T47D (cell line): ENCODE measurements around the gene STXBP3.
A peak's percentile ranks its signal among the peaks of the same experiment; 100 is the strongest.

ENCODE experiments used
- DNase-seq, 2 experiments: peaks; one replicate each; pipeline versions ENCODE4 v3.0.0 to v3.0.0-alpha.2; 2011 to 2012; ENCODE audit warnings: low read depth in 1 of 2, low spot score in 1 of 2
- JUND ChIP-seq: IDR thresholded peaks from 2 replicates; pipeline ENCODE4 v1.6.1; 2012; ENCODE audit warnings: low read depth
- in situ Hi-C: cut with HindIII; loops from 2 replicates; pipeline ENCODE4 v1.10.0; 2016; ENCODE audit warnings: low sequenced_read_pairs, low pct_unique_long_range_greater_than_20kb

STXBP3 gene

GRCh38 chr1:108817811-108818210 lies 71.3 kb downstream of the STXBP3 start:
- TF ChIP-seq JUND, result no peak
- DNase-seq, result no peak
- in situ Hi-C loops, result no loop called here

- in situ Hi-C loops, result no loop called here
- TF ChIP-seq JUND, result no peak
- no peak for DNase-seq
Observed at GRCh38 chr1:108819878-108820277, 73.4 kb downstream of the STXBP3 start.

- no peak for TF ChIP-seq JUND
- no peak for DNase-seq
- in situ Hi-C loops, result no loop called here
Observed at GRCh38 chr1:108823632-108824031, 77.2 kb downstream of the STXBP3 start.

GRCh38 chr1:108824051-108824450 lies 77.6 kb downstream of the STXBP3 start:
- TF ChIP-seq JUND, result no peak
- peak in 1 of 2 experiments; percentile 52 for DNase-seq
- in situ Hi-C loops, result no loop called here

- TF ChIP-seq JUND, result no peak
- no peak for DNase-seq
- in situ Hi-C loops, result no loop called here
Observed at GRCh38 chr1:108826081-108826635, 79.7 kb downstream of the STXBP3 start.

GRCh38 chr1:108828074-108828961 lies 81.8 kb downstream of the STXBP3 start:
- in situ Hi-C loops, result no loop called here
- DNase-seq, result peak; percentile 43 to 82
- TF ChIP-seq JUND, result no peak

- in situ Hi-C loops, result no loop called here
- TF ChIP-seq JUND, result no peak
- DNase-seq, result no peak
Observed at GRCh38 chr1:108829498-108829916, 83.0 kb downstream of the STXBP3 start.

GRCh38 chr1:108830119-108831008 lies 83.9 kb downstream of the STXBP3 start:
- TF ChIP-seq JUND, result no peak
- in situ Hi-C loops, result no loop called here
- DNase-seq, result peak; percentile 28 to 83

- no peak for TF ChIP-seq JUND
- in situ Hi-C loops, result no loop called here
- DNase-seq, result no peak
Observed at GRCh38 chr1:108831225-108831624, 84.8 kb downstream of the STXBP3 start.

- DNase-seq, result no peak
- in situ Hi-C loops, result no loop called here
- TF ChIP-seq JUND, result no peak
Observed at GRCh38 chr1:108832929-108833328, 86.5 kb downstream of the STXBP3 start.

GRCh38 chr1:108841703-108842102 lies 95.2 kb downstream of the STXBP3 start:
- no peak for TF ChIP-seq JUND
- in situ Hi-C loops, result no loop called here
- no peak for DNase-seq

- no peak for TF ChIP-seq JUND
- in situ Hi-C loops, result no loop called here
- no peak for DNase-seq
Observed at GRCh38 chr1:108842525-108843181, 96.2 kb downstream of the STXBP3 start.
